Bone marrow (tissue), 2 donors: Measurements from ENCODE around the gene STARD10.

ENCODE experiments used
- DNase-seq, 2 donors: peaks; one replicate each; lab custom pipeline; 2025; lab: John Stamatoyannopoulos, UW

Gene STARD10

DNA sequence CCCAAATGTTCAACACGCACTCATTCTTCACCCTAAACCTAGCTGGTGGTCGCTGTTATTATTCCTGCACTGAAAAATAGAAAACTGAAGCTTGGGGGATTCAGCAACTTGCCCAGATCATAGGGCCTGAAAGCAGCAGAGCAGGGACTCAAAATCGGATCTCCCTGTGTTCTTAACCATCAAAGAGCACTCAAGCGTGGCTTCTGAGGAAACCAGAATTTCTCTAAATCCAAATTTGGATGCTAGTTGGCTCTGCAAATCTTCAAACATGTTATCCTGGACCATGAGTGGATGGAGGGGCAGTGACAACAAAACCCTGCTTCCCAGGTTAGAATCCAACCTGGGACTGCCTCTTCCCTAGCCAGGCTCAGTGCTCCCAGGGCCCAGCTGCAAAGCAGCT, 30.0 kb downstream of the STARD10 start:
- DNase-seq: no peak

DNA sequence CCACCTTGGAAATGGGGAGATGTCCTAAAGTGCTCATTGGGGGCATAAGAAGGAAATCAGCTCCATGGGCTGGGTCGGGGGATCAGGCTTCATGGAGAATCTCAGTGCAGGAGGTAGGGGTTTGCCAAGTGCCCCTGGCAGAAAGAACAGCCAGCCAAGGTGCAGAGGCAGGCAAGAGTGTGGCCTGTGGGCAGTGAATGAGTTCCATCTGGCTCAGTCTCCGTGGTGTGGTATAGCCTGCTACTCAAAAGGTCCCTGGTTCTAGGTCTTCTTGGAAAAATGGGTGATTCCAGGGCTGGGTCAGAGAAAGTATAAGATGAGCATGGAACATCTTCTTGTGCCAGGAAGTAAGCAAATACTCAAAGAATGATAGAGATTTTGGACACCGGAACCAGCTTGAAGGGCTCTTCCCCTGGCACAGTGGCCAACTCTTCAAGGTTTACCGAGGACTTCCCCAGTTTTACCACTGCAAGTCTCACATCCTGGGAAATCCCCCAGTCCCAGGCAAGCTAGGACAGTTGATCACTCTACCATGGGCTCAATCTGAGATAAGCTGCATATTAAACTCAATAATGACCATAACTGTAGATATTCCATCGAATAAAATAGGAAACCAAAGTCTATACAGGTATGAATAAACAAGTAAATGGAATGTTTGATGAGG, 31.1 kb downstream of the STARD10 start:
- DNase-seq: no peak

GRCh38 chr11:72760539-72761405, 33.1 kb downstream of the STARD10 start:
- no peak for DNase-seq

GRCh38 chr11:72759468-72759985, 34.3 kb downstream of the STARD10 start:
- DNase-seq: no peak

DNA sequence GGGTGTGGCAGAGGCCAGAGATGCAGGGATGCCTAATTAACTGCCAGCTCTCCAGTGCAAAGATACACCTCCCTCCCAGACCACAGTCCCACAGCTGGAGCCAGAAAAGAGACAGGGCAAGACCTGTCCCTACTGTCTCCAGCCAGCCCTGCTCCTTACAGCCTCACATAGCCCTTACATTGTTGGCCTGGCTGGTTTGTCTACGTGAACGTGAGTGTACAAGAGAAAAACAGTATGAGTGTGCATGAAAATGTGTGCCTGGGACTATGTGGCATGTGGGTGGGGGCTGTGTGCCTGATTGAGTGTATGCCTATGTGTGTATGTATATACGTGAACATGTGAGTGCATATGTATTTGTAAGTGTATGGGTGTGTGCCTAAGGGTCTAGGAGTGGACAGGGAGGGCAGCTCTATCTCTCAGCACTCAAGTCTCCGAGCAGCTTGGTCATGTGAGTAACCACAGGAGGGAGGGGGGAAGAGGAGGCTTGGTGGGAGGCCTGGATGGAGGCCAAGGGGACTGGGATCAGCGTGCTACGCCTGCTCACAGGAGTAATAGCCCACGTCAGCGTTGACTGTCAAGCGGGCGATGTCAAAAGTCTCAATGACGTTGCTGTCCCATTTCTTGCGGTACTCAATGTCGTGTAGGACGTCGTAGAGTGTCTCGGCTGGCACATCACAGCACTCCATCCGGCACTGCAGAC, 35.0 kb downstream of the STARD10 start:
- no peak for DNase-seq

GRCh38 chr11:72758304-72758689, 35.5 kb downstream of the STARD10 start:
- DNase-seq: no peak

DNA sequence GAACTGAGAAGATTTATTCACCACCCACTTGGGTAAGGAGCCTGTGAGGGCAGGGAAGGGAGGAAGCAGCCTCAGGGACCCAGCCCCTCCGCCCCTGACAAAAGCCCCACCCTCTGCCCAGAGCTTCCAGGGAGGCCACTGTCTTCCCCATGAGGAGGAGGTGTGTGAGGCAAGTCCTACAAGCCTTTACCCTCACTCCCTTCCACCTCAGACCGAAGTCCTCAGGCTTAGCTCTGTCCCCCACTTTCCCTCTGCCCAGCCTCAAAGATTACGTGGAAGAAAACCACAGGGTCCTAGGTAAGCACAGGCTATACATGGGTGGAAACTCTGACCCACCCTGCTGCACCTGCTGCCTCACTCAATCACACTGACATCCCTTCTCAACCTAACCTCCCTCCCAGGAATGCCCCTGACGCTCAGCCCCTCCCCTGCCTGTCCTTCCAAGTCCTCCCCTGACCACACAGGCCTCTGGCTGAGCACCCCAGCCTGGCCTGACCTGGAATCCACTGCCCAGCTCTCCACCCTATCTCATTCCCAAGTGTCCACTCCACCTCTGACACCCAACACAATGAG, 38.0 kb downstream of the STARD10 start:
- DNase-seq: no peak

- DNase-seq: no peak
Observed at GRCh38 chr11:72754544-72755155, 39.2 kb downstream of the STARD10 start.

GRCh38 chr11:72754149-72754543, 39.7 kb downstream of the STARD10 start:
- no peak for DNase-seq

GRCh38 chr11:72753341-72754148, 40.3 kb downstream of the STARD10 start:
- DNase-seq: no peak

DNA sequence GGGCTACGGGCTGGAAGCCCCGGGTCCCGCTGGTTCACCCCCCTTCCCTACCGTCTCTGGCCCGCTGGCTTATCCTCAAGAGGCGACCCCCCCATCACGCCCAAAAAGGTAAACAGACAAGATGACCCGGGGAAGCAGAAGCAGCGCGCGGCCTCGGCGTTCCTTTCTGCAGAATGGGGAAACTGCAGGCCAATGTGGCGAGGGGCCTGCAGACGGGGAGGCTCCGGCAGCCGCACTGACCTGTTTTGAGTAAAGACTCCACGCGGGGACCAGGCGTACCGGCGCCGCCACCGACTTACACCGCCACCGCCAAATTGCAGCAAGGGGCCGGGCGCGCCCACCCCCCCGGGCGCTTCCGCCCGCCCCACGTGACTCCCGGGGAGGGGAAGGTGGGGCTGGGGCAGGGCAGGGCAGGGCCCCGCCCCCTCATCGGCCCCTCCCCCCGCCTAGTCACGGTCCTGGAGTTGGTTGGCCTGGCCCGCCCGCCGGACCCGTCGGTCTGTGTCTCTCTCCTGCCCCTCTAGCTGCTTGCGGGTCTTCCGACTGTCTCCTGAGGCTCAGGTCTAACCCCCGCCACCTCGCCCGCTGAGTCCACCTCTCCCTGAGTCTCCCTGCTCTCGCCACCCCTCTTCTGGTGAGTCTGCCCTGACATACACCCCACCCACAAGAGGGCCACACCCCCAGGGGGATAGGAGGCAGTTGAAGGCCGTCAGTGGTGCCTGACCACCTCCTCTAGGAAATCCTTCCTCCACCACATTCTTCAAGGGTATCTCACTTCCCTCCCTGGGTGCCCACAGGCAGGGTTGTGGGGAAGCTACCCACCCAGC, 41.5 kb downstream of the STARD10 start, which contains the start of gene ARAP1:
TSS of gene ARAP1 (minus strand) at position 321 of the 827 bp plus-strand sequence. CDS start 25,280 bp downstream, outside the sequence.
- DNase-seq: peak; percentile 50 to 70

GRCh38 chr11:72751116-72752087, 42.4 kb downstream of the STARD10 start:
- DNase-seq: no peak

DNA sequence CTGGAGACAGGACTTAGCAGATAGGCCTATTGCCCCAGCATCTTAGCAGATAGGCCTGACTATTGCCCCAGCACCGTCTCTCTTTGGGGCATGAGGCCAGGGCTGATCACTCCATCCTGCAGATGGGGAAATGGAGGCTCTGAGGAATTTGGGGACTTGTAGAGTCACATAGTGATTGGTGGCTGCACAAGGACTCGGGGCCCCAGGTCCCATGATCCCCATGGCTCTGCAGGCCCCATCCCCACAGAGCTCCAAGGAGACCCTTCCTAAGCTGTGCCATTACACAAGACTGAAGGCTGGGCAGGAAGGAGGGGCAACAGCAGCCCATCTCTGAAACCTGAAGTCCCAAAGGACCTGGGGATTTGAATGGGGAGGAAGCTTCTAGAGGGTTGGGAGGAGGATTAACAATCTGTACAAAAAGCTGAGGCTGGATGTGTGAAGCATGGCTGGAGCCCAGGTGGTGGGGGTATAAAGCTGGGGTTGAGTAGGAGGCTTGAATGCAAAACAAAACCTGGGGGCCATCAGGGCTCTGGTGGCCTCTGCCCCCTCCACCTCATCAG, 43.2 kb downstream of the STARD10 start:
- DNase-seq: no peak

DNA sequence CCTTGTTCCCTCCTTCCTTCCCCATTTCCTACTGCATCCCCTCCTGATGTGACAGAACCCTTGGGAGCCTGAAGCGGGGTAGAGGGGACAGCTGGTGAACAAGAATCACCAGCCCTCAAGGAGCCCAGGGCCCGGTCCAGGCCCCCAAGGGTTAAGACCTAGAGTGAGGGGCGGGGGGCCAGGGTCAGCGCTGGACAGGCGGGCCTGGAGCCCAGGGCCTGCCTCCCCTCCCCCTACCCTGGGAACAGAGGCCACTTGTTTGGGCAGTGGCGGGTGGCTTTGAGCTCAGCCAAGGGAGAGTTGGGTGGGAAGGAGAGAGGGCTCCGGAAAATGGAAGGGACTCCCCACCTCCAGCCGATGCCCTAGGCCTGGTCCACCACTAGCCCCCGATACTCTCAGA, 43.8 kb downstream of the STARD10 start:
- DNase-seq: no peak

DNA sequence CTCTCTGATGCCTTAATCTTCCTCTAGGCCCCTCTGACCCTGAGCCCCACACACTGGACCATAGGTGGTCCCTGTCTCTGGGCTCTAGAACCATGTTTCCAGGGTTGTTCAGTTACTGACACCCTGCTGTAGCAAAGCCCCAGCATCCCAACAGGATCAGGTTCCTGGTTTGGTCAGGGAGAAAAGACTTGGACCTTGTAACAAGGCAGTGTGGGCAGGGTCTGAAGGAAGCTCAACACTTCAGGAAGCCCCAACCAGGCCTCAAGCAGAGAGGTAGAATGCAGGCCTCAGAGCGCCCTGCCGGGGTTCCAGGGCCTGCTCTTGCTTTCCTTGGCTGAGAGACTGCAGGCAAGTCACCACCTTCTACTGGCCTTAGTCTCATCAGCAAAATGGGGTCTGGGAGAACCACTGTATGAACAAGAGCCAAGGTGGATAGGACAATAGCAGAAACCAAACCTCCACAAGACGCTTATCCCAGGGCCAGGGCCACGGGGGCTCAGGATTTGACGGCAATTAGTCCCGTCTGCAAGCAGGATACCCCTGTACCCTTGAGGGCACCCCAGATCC, 46.5 kb downstream of the STARD10 start:
- no peak for DNase-seq

GRCh38 chr11:72746821-72747220, 47.0 kb downstream of the STARD10 start:
- no peak for DNase-seq

GRCh38 chr11:72745925-72746550, 47.8 kb downstream of the STARD10 start:
- no peak for DNase-seq

GRCh38 chr11:72745511-72745910, 48.3 kb downstream of the STARD10 start:
- DNase-seq: no peak
